Esophagus muscularis mucosa (tissue), 4 donors: ENCODE data around the gene DCLK2. TPM values are rescaled to one million over a fixed set of nuclear protein-coding genes. Genes with fewer than 3 reads are reported as not detected.

Experiments used
- DNase-seq: peaks from one replicate; pipeline ENCODE4 v3.0.0-alpha.2; 2017; ENCODE audit errors: extremely low spot score
- H3K27ac ChIP-seq, 4 donors: fragments of 200-600 bp; sonication (generic); replicated peaks in 1 of 4; 1 replicate in 3 of 4; 2 replicates in 1 of 4; pipeline ENCODE4 v1.5.1; 2016 to 2019; ENCODE audit warnings: mild to moderate bottlenecking in 1 of 4
- H3K27me3 ChIP-seq, 4 donors: fragments of 200-600 bp; sonication (generic); one replicate each; pipeline versions ENCODE4 v1.5.1 to v1.6.0; 2016 to 2019
- H3K36me3 ChIP-seq, 4 donors: fragments of 200-600 bp; sonication (generic); one replicate each; pipeline ENCODE4 v1.5.1; 2016 to 2019
- H3K4me1 ChIP-seq, 4 donors: fragments of 200-600 bp; sonication (generic); one replicate each; pipeline ENCODE4 v1.5.1; 2016 to 2019
- H3K4me3 ChIP-seq, 4 donors: fragments of 200-600 bp; sonication (generic); 1 replicate in 2 of 4; 2 replicates in 2 of 4; pipeline ENCODE4 v1.5.1; 2016 to 2019; ENCODE audit warnings: mild to moderate bottlenecking in 4 of 4, moderate library complexity in 1 of 4
- H3K9me3 ChIP-seq, 4 donors: fragments of 200-600 bp; sonication (generic); 1 replicate in 3 of 4; 2 replicates in 1 of 4; pipeline ENCODE4 v1.5.1; 2016 to 2019
- EP300 ChIP-seq: sonication (generic); formaldehyde crosslinking; IDR thresholded peaks from one replicate; pipeline ENCODE4 v1.6.1; 2017; ENCODE audit warnings: antibody characterized with exemption
- POLR2A ChIP-seq: fragments of 450-650 bp; IDR thresholded peaks from one replicate; pipeline ENCODE4 v1.6.1; 2017; ENCODE audit warnings: antibody characterized with exemption, moderate library complexity, mild to moderate bottlenecking, low read depth
- POLR2AphosphoS5 ChIP-seq, 2 donors: sonication (generic); formaldehyde crosslinking; IDR thresholded peaks; one replicate each; pipeline ENCODE4 v1.6.1; 2017; ENCODE audit warnings: antibody characterized with exemption in 2 of 2
- WGBS: methylation state at CpG from one replicate; pipeline ENCODE4 v1.1.5; 2018; 5-methylcytosine and 5-hydroxymethylcytosine counted together
- intact Hi-C: fragments of 100-400 bp; cut with DNase I; formaldehyde crosslinking; loops from one replicate; pipeline ENCODE4 v1.15.1; 2023
- total RNA-seq, 4 donors: library from RNA; depleted of rRNA; stranded (reverse); fragments of >200 nt; gene quantifications; one replicate each; pipeline versions ENCODE4 v1.1.0 to v1.2.1, GENCODE V29; 2016
- TF ChIP-seq, protein P1 (sequence below), 3 experiments: fragments of 200-600 bp in 2 of 3; fragments of 450-650 bp in 1 of 3; sonication (generic) in 2 of 3; IDR thresholded peaks; one replicate each; pipeline ENCODE4 v1.5.1; 2017 to 2019; ENCODE audit warnings: antibody characterized with exemption in 3 of 3, mild to moderate bottlenecking in 2 of 3, moderate library complexity in 1 of 3

The DCLK2 gene
- total RNA-seq, 4 donors from 2014 or later, result 15.4 to 29.3 (median 19.3) TPM

DNA sequence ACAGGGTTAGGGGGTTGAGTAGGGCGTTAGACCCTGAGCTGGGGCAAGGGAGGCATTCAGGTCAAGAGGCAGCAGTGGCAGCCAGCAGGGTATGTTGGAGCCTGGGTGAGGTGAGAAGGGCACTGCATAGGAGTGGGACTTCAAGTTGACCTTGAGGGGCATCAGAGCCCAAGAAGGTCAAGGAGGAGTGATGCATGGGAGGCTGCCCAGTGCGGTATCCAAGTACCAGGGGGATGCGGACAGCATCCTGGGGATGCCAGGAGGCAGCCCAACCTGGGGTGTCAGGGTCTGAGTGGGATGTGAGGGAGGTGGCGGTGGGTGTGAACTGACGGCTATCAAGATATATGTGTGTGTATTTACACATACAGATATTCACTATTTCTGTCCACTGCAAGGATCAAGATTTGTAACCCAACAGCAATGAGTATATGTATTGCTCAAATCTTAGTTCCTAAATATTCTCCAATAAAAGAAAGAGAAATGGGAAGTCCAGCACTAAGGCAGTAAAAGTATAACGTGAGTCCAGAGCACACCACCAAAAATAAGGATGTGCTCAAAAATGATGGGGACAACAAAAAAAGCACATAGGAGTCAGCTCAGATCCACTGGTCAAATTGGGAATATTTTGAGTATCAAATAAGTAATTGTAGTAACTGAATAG, 9.8 kb upstream of the DCLK2 start:
- H3K27me3 ChIP-seq, result no peaks in the 10 kb centered on the region
- TF ChIP-seq POLR2AphosphoS5 (IDR thresholded peaks at IDR 0.05) (no peak), EP300 (no peak), POLR2A (no peak)
- TF ChIP-seq, protein P1, sequence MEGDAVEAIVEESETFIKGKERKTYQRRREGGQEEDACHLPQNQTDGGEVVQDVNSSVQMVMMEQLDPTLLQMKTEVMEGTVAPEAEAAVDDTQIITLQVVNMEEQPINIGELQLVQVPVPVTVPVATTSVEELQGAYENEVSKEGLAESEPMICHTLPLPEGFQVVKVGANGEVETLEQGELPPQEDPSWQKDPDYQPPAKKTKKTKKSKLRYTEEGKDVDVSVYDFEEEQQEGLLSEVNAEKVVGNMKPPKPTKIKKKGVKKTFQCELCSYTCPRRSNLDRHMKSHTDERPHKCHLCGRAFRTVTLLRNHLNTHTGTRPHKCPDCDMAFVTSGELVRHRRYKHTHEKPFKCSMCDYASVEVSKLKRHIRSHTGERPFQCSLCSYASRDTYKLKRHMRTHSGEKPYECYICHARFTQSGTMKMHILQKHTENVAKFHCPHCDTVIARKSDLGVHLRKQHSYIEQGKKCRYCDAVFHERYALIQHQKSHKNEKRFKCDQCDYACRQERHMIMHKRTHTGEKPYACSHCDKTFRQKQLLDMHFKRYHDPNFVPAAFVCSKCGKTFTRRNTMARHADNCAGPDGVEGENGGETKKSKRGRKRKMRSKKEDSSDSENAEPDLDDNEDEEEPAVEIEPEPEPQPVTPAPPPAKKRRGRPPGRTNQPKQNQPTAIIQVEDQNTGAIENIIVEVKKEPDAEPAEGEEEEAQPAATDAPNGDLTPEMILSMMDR (IDR thresholded peaks at IDR 0.05), result no peak
- intact Hi-C loops, result loop anchor here (5.0 kb wide), 1 partner anchor 51 kb away; no protein-coding TSS in a partner anchor
- H3K9me3 ChIP-seq, result no peaks in the 10 kb centered on the region
- no peak overlapping the region for H3K27ac ChIP-seq
- peaks cover 6 to 22% (median 16%) of the 10 kb centered on the region in 4 donors for H3K4me1 ChIP-seq
- WGBS, result 88% methylated on average over 5 of the region's 6 CpGs
- H3K36me3 ChIP-seq, result no peaks in the 10 kb centered on the region
- no peak overlapping the region for H3K4me3 ChIP-seq
- DNase-seq, result no peak

DNA sequence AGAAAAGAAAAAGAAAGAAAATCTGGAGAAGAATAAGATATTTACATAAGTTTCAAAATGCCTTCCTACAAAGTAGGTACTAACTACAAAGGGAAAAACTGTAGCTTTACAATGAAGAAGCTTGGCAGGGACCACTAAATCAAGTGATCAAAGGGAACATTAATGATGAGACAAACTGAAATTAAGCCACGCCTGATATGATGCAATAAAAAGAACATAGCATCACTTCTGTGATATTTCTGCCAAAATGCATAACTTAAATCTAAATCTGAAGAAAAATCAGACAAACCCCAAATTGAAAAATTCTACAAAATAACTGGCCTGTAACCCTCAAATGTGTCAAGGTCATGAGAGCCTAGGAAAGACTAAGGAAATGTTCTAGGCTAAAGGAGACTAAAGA, 8.9 kb upstream of the DCLK2 start:
- DNase-seq, result no peak

DNA sequence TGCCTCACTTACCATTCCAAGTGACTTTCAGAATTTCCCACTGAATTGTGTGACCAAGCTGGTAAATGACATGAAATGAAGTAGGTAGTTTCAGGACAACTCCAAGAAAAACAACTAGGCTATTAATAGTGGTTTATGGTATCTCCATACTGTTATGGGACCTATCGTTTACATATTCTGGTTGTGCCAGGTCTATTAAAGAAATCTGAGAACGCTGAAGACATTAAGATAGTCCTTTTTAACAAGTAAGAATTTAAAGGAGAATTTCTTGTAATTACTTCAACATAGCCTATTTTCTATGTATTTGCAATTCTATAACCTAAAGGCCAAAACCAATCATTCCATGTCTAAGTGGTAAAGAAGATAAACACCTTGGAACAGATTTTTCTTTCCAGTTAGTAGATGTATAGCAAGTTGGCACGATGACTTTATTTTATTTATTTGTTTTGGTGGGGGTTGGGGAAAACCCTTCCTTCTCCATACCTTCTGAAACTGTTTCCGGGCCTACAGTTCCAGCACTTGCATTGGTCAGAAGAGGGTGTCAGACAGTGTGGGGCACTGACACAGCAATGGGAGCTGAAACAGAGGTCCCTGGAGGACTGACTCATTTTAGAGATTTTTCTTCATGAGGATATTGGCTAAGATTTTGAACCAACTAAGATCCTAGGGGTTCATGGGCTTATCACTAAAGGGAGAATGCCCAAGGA, 7.6 kb upstream of the DCLK2 start:
- H3K9me3 ChIP-seq, result no peaks in the 10 kb centered on the region
- H3K4me3 ChIP-seq, result no peak overlapping the region
- peaks cover 0 to 30% (median 20%) of the 10 kb centered on the region in 4 donors for H3K4me1 ChIP-seq
- H3K27ac ChIP-seq, result peak overlapping the region in 2 of 4 donors; percentile 5 to 7
- 69% methylated on average over 4 of the region's 4 CpGs for WGBS
- no peaks in the 10 kb centered on the region for H3K27me3 ChIP-seq
- no peaks in the 10 kb centered on the region for H3K36me3 ChIP-seq
- TF ChIP-seq, protein P1 (IDR thresholded peaks at IDR 0.05), result no peak
- TF ChIP-seq POLR2A (no peak), EP300 (no peak)
- intact Hi-C loops, result loop anchor here (5.0 kb wide), 1 partner anchor 63 kb away; no protein-coding TSS in a partner anchor
- no peak for DNase-seq

More for the DNA sequence above, 8.9 kb upstream of the DCLK2 start:
- no peaks in the 10 kb centered on the region for H3K36me3 ChIP-seq
- intact Hi-C loops, result loop anchor here (5.0 kb wide), 1 partner anchor 52 kb away; no protein-coding TSS in a partner anchor
- H3K4me3 ChIP-seq, result no peak overlapping the region
- no peak overlapping the region for H3K27ac ChIP-seq
- H3K27me3 ChIP-seq, result no peaks in the 10 kb centered on the region
- H3K9me3 ChIP-seq, result no peaks in the 10 kb centered on the region
- TF ChIP-seq POLR2A (no peak), POLR2AphosphoS5 (IDR thresholded peaks at IDR 0.05) (no peak), EP300 (no peak)
- TF ChIP-seq, protein P1 (IDR thresholded peaks at IDR 0.05), result no peak
- WGBS, result 69% methylated on average over 1 of the region's 1 CpG
- H3K4me1 ChIP-seq, result peaks cover 0 to 30% (median 20%) of the 10 kb centered on the region in 4 donors

DNA sequence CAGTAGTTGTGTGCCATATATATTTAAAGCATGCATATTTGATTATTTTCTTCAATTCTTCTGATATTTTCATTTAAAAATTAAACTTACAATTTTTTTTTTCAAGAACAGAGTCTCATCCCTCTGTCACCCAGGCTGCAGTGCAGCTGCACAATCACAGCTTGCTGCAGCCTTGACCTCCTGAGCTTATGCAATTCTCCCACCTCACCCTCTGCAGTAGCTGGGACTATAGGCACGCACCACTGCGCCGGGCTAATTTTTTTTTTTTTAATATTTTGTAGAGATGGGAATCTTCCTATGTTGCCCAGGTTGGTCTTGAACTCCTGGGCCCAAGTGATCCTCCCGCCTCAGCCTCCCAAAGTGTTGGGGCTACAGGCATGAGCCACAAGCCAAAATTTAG, 5.8 kb upstream of the DCLK2 start:
- intact Hi-C loops, result loop anchor here (5.0 kb wide), 1 partner anchor 65 kb away; no protein-coding TSS in a partner anchor
- no peak for DNase-seq
- 93% methylated on average over 4 of the region's 4 CpGs for WGBS
- Histone ChIP-seq H3K27ac (peak overlapping the region; percentile 65 to 81 (median 74)), H3K9me3 (no peaks in the 10 kb centered on the region), H3K27me3 (no peaks in the 10 kb centered on the region), H3K4me3 (no peak overlapping the region), H3K36me3 (no peaks in the 10 kb centered on the region), H3K4me1 (peaks cover 5 to 36% (median 25%) of the 10 kb centered on the region in 4 donors)
- TF ChIP-seq, protein P1 (IDR thresholded peaks at IDR 0.05), result no peak
- no peak for TF ChIP-seq POLR2AphosphoS5 (IDR thresholded peaks at IDR 0.05)
- no peak for TF ChIP-seq EP300
- TF ChIP-seq POLR2A, result no peak
